GM18868 (cell line): ENCODE measurements around the gene SDHA.
"Not testable (repeated sequence)": the region's sequence is repeated elsewhere in the genome, so short reads cannot be mapped to it uniquely, and the experiment has no call there.

Experiments
- ATAC-seq: cut with Tn5 transposase; IDR thresholded peaks from one replicate; pipeline ENCODE4 v1.9.1; 2021; ENCODE audit warnings: mild to moderate bottlenecking, moderate library complexity; ENCODE audit not compliant: unreplicated experiment

The SDHA gene

DNA sequence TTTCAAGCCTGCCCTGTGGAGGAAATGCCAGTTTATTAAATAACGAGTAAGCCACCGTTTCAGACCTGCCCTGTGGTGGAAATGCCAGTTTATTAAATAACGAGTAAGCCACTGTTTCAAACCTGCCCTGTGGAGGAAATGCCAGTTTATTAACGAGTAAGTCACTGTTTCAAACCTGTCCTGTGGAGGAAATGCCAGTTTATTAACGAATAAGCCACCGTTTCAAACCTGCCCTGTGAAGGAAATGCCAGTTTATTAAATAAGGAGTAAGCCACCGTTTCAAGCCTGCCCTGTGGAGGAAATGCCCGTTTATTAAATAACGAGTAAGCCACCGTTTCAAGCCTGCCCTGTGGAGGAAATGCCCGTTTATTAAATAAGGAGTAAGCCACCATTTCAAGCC is 33.9 kb downstream of the SDHA start:
- ATAC-seq = not testable (repeated sequence)

DNA sequence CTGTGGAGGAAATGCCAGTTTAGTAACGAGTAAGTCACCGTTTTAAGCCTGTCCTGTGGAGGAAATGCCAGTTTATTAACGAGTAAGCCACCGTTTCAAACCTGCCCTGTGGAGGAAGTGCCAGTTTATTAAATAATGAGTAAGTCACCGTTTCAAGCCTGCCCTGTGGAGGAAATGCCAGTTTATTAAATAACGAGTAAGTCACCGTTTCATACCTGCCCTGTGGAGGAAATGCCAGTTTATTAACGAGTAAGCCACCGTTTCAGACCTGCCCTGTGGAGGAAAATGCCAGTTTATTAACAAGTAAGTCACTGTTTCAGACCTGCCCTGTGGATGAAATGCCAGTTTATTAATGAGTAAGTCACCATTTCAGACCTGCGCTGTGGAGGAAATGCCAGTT is 34.4 kb downstream of the SDHA start:
- no peak for ATAC-seq

DNA sequence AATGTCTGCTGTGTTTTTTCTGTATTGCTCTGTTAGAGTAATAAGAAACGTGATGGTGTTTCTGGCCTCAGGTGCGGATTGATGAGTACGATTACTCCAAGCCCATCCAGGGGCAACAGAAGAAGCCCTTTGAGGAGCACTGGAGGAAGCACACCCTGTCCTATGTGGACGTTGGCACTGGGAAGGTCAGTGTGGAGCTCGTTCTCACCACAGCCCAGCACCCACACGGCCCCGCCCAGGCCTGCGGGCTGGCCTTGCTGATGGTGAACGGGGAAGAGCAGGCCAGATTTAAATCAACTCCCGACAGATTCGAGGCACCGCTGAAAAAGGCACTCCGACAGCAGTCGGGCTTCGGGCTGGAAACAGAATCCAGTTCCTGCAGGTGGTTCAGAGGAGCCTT is 36.2 kb downstream of the SDHA start:
- ATAC-seq = not testable (repeated sequence)

DNA sequence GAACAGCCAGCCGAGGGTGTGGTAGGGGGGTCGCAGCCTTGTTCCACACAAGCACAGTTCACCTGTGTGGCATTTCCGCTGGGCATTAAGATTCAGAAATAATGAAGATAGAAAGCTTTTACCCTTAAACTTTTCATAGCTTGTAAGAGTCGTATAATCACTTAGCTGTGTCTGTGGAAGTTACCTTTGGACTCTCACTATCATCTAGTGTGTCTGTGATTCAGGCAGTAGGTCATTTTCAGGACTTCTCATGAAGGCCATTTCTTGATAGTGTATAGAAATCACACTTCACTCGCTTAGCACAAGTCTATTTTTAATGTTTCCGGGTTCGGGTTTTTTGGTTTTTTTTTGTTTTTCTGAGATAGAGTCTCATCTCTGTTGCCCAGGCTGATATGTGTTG is 37.0 kb downstream of the SDHA start:
- not testable (repeated sequence) for ATAC-seq

DNA sequence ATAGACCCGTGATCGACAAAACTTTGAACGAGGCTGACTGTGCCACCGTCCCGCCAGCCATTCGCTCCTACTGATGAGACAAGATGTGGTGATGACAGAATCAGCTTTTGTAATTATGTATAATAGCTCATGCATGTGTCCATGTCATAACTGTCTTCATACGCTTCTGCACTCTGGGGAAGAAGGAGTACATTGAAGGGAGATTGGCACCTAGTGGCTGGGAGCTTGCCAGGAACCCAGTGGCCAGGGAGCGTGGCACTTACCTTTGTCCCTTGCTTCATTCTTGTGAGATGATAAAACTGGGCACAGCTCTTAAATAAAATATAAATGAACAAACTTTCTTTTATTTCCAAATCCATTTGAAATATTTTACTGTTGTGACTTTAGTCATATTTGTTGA is 38.2 kb downstream of the SDHA start:
- not testable (repeated sequence) for ATAC-seq

DNA sequence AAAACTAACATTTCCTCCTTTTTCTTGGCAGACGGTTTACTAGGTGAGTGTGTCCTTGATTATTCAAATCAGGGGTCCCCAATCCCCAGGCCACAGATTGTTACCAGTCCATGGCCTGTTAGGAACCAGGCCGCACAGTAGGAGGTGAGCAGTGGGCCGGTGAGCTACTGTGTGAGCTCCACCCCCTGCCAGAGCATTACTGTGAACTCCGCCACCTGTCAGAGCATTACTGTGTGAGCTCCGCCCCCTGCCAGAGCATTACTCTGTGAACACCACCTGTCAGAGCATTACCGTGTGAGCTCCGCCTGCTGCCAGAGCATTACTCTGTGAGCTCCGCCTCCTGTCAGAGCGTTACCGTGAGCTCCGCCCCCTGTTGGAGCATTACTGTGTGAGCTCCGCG is 39.0 kb downstream of the SDHA start:
- ATAC-seq = no peak

DNA sequence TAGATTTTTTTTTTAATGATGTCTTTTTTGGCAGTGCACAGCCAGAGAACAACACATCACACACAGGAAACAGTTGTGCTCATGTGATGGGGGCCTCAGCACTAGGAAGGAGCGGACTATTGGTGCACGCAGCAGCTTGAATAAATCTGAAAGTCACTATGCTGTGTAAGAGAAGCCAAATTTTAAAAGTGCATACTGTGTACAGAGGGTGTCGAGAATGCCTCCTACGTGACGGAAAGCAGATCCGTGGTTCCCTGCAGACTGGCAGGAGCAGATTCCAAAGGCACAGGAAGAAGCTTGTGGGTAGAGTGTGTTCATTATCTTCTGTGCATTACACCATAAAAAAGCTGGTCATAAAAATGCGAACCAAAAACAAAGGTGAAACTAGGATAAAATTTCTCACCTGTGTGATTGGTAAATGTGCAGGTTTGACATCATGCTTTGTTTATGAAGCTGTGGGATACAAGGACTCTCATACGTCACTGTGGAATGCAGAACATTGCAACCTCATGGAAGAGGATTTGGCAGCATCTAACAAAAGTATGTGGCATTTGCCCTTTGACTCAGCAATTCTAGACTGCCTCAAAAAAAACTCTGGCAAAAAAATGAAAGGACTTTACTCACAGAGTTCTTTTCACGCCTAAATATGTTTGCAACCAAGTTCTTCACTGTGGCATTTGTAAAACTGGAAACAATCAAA is 45.3 kb downstream of the SDHA start:
- not testable (repeated sequence) for ATAC-seq

DNA sequence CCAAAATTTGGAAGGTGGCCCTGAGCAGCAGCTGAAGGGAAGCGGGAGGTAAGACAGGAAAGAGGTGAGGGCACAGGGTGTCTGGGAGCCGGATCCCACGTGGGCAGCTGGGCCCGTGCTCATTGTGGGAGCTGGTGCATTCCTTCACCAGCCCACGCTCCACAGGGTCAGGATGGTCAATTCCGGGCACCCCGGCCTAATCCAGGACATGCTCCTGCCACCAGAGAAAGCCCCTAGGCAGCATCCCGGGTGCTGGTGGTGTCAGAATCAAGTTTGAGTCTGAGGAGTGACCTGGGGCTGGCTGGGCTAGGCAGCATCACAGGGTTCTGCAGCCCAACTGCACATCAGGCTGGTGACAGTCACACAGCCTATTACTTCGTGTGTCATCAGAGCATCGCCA is 46.2 kb downstream of the SDHA start:
- no peak for ATAC-seq

DNA sequence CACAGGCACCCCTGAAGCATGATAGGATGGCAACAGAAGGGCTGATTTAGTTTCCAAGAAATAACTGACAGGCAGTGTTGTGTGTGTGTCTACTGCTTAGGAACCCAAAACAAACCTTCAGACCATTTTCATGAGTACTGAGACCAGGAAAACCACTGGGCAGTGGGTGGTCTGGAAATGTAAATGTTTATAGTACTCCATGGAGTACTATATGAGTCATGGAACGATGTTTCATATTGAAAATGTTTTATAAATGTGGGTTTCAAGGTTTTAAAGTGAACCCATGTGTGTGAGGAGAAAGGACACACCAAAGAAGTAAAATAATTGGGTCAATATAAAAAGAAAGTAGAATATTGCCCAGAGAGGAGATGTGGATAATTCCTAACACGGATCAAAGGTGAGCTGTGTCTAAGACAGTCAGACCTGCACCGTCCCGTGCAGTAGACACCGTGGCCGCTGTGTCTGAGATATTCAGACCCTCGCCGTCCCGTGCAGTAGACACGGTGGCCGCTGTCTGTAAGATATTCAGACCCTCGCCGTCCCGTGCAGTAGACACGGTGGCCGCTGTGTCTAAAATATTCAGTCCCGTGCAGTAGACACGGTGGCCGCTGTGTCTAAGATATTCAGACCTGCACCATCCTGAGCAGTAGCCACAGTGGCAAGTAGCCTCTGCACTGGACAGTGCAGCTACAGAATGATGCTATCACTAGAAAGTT is 48.3 kb downstream of the SDHA start:
- ATAC-seq = not testable (repeated sequence)

DNA sequence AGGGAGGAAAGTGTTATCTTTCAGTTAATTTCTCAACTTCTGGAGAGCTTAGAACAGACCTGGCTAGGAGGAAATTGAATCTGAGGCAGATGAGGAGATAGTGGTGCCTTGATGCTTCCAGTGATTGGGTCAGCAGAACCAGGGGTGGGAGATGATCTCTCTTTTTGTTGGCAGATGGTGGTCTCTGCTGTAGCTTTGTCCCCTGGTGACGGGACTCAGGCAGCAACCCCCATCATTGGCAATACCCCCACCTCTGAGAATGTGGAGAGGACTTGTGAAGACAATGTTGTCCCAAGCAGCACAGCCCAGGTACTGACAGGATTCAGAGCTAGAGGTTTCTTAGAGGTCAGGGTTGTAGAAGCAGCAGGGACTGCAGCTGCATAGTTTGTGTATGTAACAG is 49.6 kb downstream of the SDHA start:
- ATAC-seq = no peak

DNA sequence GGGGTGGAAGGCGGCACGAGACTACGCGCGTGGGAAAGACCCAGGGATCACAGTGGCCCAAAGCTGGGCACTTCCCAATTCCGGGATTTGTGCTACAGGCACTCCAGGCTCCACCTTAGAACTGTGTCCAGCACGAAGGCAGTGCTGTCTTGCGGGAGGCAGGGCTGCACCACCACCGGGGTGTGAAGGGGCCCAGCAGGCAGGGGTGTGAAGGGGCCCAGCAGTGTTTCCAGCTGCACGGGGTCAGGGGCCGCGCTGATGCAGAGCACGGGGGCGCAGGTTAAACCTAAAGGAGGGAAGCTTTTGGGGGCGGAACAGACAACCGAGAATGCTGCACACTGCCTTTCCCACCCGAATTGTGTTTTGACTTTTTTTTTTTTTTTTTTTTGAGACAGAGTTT is 52.2 kb downstream of the SDHA start:
- ATAC-seq = no peak

DNA sequence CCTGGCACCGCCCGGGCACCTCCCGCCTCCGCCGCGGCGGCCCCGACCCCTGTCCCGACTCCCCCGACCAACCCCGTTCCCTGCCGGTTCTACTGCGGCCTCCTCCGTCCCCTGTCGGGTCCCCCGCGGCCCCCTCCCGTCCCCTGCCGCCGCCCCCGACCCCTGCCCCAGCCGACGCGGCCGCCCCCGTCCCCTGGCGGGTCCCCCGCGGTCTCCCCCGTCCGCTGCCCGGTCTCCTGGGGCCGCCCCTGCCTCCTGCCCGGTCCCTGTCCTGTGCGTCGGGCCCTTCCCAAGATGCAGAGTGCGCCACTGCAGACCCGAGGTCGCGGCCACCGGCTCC is 53.7 kb downstream of the SDHA start:
- ATAC-seq = not testable (repeated sequence)

DNA sequence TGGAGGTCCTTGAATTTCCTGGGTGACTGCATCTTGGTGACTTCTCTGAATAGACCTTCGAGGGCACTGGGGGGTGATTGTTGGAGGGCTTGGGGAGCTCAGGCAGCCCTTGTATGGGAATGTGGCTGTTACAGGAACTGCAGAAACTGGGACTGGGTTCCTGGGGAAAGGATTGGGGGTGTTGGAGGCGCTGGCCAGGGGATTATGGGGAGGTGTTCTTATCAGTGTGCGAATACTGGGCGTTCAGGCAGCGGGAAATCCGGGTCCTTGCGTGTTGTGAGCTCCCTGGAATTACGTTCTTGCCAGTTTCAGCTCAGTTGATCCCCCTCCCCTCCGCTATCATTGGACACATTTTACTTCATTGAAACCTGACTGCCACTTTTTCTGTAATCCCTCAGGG is 55.0 kb downstream of the SDHA start:
- ATAC-seq = not testable (repeated sequence)

DNA sequence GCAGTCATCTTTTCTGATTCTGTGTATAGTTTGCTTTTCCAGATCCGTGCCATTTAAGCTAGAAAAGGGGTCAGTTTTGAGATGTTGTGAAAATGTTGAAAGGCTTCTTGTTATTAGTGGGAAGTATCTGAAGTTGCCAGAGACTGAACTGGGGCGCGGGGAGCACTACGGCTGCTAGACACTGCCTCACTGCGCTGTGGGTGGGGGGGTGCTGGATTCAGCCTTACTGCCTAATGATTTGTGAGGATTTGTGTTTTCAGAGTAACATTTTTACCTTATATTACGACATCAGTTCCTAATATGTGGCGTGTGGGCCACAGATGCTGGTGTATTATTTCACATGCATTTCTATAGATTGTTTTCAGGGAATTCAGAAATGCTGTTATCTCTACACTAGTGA is 55.4 kb downstream of the SDHA start:
- ATAC-seq = not testable (repeated sequence)

DNA sequence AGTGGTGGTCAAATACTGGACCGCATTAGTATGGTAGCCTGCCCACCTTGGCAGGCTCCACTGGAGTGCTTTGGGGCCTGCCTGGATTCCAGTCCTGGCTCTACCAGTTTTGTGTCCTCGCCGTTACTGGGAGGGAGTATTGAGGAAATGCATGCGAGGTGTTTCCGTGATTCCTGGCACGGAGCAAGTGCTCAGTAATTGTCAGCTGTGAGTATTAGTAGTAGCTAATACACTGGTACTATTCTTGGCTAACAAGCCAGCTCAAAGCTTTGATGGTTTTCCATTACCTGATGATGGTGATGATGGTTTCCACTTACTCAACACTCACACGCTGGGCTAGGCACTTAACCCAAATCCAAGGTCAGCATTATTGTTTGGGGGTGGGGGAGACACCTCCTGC is 56.2 kb downstream of the SDHA start:
- not testable (repeated sequence) for ATAC-seq

DNA sequence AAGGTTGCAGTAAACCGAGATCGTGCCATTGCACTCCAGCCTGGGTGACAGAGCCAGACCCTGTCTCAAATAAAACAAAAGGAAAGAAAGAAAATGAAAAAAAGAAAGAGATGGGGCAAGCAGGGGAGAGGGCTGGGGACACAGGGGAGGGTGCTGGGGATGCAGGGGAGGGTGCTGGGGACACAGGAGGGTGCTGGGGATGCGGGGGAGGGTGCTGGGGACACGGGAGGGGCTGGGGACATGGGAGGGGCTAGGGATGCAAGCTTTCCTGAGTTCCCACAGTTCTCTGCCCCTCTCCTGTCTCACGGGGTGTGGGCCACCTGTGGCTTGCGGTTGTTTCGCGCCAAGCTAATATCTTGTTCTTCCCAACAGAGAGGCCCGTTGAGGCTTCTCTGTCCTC is 60.5 kb downstream of the SDHA start:
- no peak for ATAC-seq

DNA sequence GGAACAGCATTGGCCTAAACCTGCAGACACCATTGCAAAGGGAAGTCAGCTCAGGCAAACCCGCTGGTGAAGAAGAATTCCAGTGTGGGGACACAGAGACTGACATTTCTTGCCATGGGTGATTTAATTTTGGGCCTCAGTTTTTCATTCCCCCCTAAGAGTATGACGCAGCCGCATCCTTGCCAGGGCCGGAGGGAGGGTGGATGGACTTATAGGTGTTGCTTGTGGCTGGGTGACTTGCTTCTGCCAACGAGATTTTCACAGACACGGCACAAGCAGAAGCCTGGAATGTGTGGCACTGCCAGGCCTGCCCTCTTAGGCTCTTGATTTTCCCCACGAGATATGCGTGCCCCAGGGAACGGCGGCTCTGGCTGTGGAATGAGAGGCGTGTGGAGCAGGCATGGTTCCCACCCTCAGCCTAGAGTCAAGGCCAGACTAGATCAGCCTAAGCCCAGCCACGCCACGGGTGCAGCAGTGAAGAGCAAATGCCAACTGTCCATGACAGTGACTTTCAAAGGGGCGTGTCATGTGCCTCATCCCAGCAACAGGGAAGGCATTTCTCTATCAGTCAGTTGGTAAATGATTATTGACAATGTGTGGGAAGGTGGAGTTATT is 61.0 kb downstream of the SDHA start:
- not testable (repeated sequence) for ATAC-seq

DNA sequence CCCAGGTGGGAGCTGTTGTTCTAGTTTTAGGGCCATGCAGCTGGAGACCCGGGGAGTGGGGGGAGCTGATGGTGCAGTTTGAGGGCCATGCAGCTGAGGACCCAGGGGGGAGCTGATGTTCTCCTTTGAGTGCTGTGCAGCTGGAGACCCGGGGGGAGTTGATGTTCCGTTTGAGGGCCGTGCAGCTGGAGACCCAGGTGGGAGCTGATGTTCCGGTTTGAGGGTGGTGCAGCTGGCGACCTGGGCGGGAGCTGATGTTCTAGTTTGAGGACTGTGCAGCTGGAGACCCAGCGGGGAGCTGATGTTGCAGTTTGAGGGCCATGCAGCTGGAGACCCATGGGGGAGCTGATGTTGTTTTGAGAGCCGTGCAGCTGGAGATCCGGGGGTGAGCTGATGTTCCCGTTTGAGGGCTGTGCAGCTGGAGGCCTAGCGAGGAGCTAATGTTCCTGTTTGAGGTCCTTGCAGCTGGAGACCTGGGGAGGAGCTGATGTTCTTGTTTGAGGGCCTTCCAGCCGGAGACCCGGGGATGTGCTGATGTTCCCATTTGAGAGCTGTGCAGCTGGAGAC is 68.0 kb downstream of the SDHA start:
- ATAC-seq = no peak

DNA sequence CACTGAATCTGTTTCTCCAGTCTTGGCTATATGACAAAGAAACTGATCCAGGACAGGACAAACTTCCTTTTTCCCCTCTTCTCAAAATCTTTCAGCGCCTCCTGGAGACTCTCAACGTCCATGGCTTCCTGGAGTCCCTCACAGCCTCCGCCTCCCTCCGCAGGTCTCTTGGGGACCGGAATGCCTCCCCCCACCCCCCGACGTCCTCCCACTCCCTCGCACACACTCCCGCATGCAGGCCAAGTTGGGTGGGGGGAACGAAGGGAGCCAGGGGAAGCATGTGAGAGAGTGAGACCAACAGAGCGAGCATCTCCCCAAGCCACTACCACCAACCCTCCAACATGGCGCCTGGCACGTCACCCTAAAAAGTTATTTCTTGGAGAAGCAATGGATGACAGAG is 72.1 kb downstream of the SDHA start:
- ATAC-seq = not testable (repeated sequence)

DNA sequence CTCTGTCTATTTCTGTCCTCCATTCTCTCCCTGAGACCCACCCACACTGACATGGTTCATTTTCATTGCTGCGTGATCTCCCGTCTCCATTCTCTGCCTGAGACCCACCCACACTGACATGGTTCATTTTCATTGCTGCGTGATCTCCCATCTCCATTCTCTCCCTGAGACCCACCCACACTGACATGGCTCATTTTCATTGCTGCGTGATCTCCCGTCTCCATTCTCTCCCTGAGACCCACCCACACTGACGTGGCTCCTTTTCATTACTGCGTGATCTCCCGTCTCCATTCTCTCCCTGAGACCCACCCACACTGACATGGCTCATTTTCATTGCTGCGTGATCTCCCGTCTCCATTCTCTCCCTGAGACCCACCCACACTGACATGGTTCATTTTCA is 73.2 kb downstream of the SDHA start:
- not testable (repeated sequence) for ATAC-seq

DNA sequence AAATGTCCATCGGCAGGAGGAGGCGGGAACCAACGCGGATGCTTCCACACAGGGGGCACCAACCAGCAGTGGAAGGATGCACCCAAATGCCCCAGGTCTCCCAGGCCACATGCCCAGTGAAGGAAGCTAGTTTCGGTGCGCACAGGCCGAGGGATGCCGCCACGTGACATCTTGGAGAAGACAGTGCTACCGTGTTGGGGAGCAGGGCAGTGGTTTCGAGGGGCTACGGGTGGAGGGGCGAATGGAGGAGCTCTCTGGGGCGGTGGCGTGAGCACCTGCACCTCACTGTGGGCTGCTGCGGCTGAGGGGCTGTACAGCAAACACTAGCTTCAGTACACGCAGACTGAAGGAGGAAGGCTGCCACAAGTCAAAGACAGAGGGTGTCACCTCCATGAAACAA is 76.7 kb downstream of the SDHA start:
- ATAC-seq = not testable (repeated sequence)

DNA sequence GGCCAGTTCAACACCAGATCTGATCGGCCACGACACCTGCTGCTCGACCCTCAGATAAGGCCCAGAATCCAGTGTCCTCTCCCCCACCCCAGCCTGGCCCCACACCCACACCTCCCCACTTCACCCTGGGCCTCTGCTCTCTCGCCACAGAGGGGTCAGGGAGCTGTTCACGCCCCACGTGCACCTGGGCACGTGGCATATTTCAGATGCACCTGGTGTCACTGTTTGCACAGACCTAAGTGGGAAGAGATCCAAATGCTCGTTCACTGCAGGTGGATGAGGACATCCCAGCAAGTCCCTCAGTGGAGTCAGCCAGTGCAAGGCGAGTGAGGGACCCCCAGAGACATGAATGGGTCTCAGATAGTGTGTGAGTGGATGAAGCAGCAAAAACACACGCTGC is 78.1 kb downstream of the SDHA start:
- not testable (repeated sequence) for ATAC-seq
